Keratinocyte (primary cell): ENCODE measurements around the gene C1orf146. TPM values are rescaled to one million over a fixed set of nuclear protein-coding genes. Genes with fewer than 3 reads are reported as not detected.

Experiments used
- DNase-seq: peaks from one replicate; pipeline ENCODE4 v3.0.0-alpha.2; 2011; ENCODE audit warnings: low read depth, missing footprints, low spot score
- FAIRE-seq: peaks from 2 replicates; lab custom pipeline; 2011; peaks lifted over from hg19 to GRCh38; lab: Jason Lieb, UNC
- H2AFZ ChIP-seq: 2 replicates; pipeline ENCODE4 v1.6.0; 2012; ENCODE audit warnings: low read length, control low read depth, inconsistent platforms; ENCODE audit not compliant: control insufficient read depth
- H3K27ac ChIP-seq: 2 replicates; pipeline ENCODE4 v1.5.1; 2011; ENCODE audit warnings: low read length; ENCODE audit not compliant: control insufficient read depth, insufficient read depth
- H3K27me3 ChIP-seq: 3 replicates; pipeline ENCODE4 v1.6.0; 2011; ENCODE audit warnings: low read length; ENCODE audit not compliant: control insufficient read depth, insufficient read depth; ENCODE audit errors: extremely low read depth
- H3K36me3 ChIP-seq, 2 experiments: 2 replicates in 1 of 2; 3 replicates in 1 of 2; pipeline ENCODE4 v1.5.1; 2011; ENCODE audit warnings: low read length in 2 of 2, mild to moderate bottlenecking in 1 of 2; ENCODE audit not compliant: control insufficient read depth in 2 of 2, insufficient read depth in 2 of 2; ENCODE audit errors: extremely low read depth in 1 of 2
- H3K4me1 ChIP-seq: 3 replicates; pipeline ENCODE4 v1.5.1; 2011; ENCODE audit warnings: low read length; ENCODE audit not compliant: control insufficient read depth, insufficient read depth; ENCODE audit errors: extremely low read depth
- H3K4me2 ChIP-seq: 3 replicates; pipeline ENCODE4 v1.6.0; 2011; ENCODE audit warnings: low read depth, low read length; ENCODE audit not compliant: control insufficient read depth, insufficient read depth; ENCODE audit errors: extremely low read depth
- H3K4me3 ChIP-seq, 3 experiments: fragments of 200-600 bp in 1 of 3; sonication (generic) in 1 of 3; 2 replicates in 2 of 3; 3 replicates in 1 of 3; pipeline ENCODE4 v1.5.1; 2011 to 2016; ENCODE audit warnings: low read length in 3 of 3, mild to moderate bottlenecking in 3 of 3, control low read depth in 2 of 3, inconsistent platforms in 1 of 3, low read depth in 1 of 3, mixed read lengths in 1 of 3, mixed run types in 1 of 3, moderate library complexity in 1 of 3; ENCODE audit not compliant: control insufficient read depth in 2 of 3, insufficient read depth in 2 of 3; ENCODE audit errors: extremely low read depth in 1 of 3
- H3K79me2 ChIP-seq: 2 replicates; pipeline ENCODE4 v1.6.0; 2012; ENCODE audit warnings: low read length; ENCODE audit not compliant: control insufficient read depth, insufficient read depth
- H3K9ac ChIP-seq: 3 replicates; pipeline ENCODE4 v1.6.0; 2011; ENCODE audit warnings: low read length; ENCODE audit not compliant: control insufficient read depth, insufficient read depth; ENCODE audit errors: extremely low read depth
- H3K9me1 ChIP-seq: 3 replicates; pipeline ENCODE4 v1.6.0; 2011; ENCODE audit warnings: low read length; ENCODE audit not compliant: control insufficient read depth, insufficient read depth; ENCODE audit errors: extremely low read depth
- H3K9me3 ChIP-seq: 2 replicates; pipeline ENCODE4 v1.5.1; 2012; ENCODE audit warnings: low read depth, low read length; ENCODE audit not compliant: control insufficient read depth
- H4K20me1 ChIP-seq: 3 replicates; pipeline ENCODE4 v1.6.0; 2011; ENCODE audit warnings: low read length; ENCODE audit not compliant: control insufficient read depth, insufficient read depth; ENCODE audit errors: extremely low read depth
- EZH2 ChIP-seq: IDR thresholded peaks from one replicate; pipeline ENCODE4 v1.6.1; 2012; ENCODE audit warnings: inconsistent platforms, mild to moderate bottlenecking, low read length, moderate library complexity
- dilution Hi-C: fragments of 300-500 bp; cut with MboI; formaldehyde crosslinking; loops from one replicate; pipeline ENCODE4 v1.7.0; 2020; ENCODE audit warnings: low sequenced_read_pairs; ENCODE audit not compliant: extremely low pct_ligation_motif_present
- polyA plus RNA-seq, 5 experiments: library from polyadenylated mRNA; depleted of rRNA in 3 of 5; stranded (reverse) in 3 of 5; stranded (forward) in 1 of 5; unstranded in 1 of 5; fragments of >200 nt; gene quantifications; 1 replicate in 1 of 5; 2 replicates in 3 of 5; 3 replicates in 1 of 5; pipeline versions ENCODE4 v1.2.1 to v1.2.3, GENCODE V29; 2011 to 2012; ENCODE audit warnings: missing spikeins in 2 of 5, low read depth in 1 of 5, low replicate concordance in 1 of 5
- TF ChIP-seq, protein P1 (sequence below), 3 experiments: IDR thresholded peaks in 1 of 3; conservative IDR thresholded peaks in 1 of 3; optimal IDR thresholded peaks in 1 of 3; 2 replicates in 2 of 3; 3 replicates in 1 of 3; pipeline versions ENCODE3 to v1.5.1; 2011; ENCODE audit warnings: low read length in 3 of 3, mild to moderate bottlenecking in 3 of 3, moderate library complexity in 2 of 3, control low read depth in 1 of 3, inconsistent platforms in 1 of 3; ENCODE audit not compliant: insufficient read depth in 2 of 3; ENCODE audit errors: extremely low read depth in 1 of 3

The C1orf146 gene
- polyA plus RNA-seq, 1 donor (not counting 4 experiments of a cell fraction or from before 2014, with no cell fraction given), result not detected

DNA sequence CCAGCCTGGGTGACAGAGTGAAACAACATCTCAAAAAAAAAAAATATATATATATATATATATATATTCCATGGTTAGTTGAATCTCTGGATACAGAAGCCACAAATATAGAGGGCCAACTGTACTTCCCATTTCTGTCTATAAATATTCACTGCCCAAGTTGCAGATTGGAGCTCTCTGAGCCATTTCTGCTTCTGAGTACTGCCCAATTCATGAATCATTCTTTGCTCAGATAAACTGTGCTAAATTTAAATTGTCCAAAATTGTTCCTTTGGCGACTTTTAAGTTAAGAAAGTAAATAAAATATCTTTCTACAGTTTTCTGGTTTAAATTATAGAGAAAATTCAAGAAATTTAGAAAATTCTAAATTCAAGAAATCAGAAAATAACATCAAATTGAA, 23.2 kb upstream of the C1orf146 start:
- TF ChIP-seq, protein P1, sequence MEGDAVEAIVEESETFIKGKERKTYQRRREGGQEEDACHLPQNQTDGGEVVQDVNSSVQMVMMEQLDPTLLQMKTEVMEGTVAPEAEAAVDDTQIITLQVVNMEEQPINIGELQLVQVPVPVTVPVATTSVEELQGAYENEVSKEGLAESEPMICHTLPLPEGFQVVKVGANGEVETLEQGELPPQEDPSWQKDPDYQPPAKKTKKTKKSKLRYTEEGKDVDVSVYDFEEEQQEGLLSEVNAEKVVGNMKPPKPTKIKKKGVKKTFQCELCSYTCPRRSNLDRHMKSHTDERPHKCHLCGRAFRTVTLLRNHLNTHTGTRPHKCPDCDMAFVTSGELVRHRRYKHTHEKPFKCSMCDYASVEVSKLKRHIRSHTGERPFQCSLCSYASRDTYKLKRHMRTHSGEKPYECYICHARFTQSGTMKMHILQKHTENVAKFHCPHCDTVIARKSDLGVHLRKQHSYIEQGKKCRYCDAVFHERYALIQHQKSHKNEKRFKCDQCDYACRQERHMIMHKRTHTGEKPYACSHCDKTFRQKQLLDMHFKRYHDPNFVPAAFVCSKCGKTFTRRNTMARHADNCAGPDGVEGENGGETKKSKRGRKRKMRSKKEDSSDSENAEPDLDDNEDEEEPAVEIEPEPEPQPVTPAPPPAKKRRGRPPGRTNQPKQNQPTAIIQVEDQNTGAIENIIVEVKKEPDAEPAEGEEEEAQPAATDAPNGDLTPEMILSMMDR (optimal IDR thresholded peaks at IDR 0.05 in 1 of 3, IDR thresholded peaks at IDR 0.05 in 1 of 3, conservative IDR thresholded peaks at IDR 0.05 in 1 of 3; ENCODE audit: extremely low read depth in 1 of 3, insufficient read depth in 2 of 3, low read length in 3 of 3), result no peak
- TF ChIP-seq EZH2, result no peak
- H2AFZ ChIP-seq, result no peak overlapping the region
- dilution Hi-C loops, result no loop called here
- H3K4me3 ChIP-seq, result no peak overlapping the region
- no peaks in the 10 kb centered on the region for H4K20me1 ChIP-seq
- no peaks in the 10 kb centered on the region for H3K9me1 ChIP-seq
- no peak overlapping the region for H3K4me2 ChIP-seq
- FAIRE-seq (no peak), DNase-seq (no peak)
- H3K27ac ChIP-seq, result no peak overlapping the region
- H3K27me3 ChIP-seq, result no peaks in the 10 kb centered on the region
- no peaks in the 10 kb centered on the region for H3K36me3 ChIP-seq
- H3K4me1 ChIP-seq, result no peaks in the 10 kb centered on the region
- no peaks in the 10 kb centered on the region for H3K79me2 ChIP-seq
- H3K9me3 ChIP-seq, result no peaks in the 10 kb centered on the region
- no peak overlapping the region for H3K9ac ChIP-seq

DNA sequence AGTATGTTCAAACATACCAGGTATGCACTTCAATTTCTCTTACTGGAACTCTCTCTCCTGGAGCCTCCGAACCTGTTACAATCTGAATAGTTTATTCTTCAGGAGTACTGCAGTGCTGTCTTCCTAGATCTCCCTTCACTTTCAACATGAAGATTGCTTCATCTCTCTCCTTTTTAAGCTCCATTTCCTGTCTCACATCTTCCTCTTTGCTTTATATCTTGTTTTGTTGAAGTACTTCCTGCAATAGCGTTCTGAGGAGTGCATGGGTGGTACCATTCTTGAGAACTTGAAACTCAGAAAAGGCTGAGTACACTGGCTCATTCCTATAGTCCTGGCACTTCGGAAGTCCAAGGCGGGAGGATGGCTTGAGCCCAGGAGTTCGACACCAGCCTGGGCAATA, 15.7 kb upstream of the C1orf146 start:
- dilution Hi-C loops, result no loop called here
- Histone ChIP-seq H3K9ac (no peak overlapping the region), H3K27me3 (no peaks in the 10 kb centered on the region), H3K79me2 (no peaks in the 10 kb centered on the region), H3K9me1 (no peaks in the 10 kb centered on the region), H3K36me3 (no peaks in the 10 kb centered on the region), H2AFZ (no peak overlapping the region), H3K4me3 (no peak overlapping the region), H3K4me1 (no peaks in the 10 kb centered on the region), H4K20me1 (no peaks in the 10 kb centered on the region), H3K9me3 (no peaks in the 10 kb centered on the region), H3K4me2 (no peak overlapping the region), H3K27ac (no peak overlapping the region)
- TF ChIP-seq, protein P1 (optimal IDR thresholded peaks at IDR 0.05 in 1 of 3, IDR thresholded peaks at IDR 0.05 in 1 of 3, conservative IDR thresholded peaks at IDR 0.05 in 1 of 3; ENCODE audit: extremely low read depth in 1 of 3, insufficient read depth in 2 of 3, low read length in 3 of 3), result no peak
- TF ChIP-seq EZH2, result no peak
- FAIRE-seq (no peak), DNase-seq (no peak)
